Transverse colon (tissue), 4 donors: ENCODE measurements around the gene EID1. TPM values are rescaled to one million over a fixed set of nuclear protein-coding genes. Genes with fewer than 3 reads are reported as not detected.

Experiments
- DNase-seq: peaks from one replicate; pipeline ENCODE4 v3.0.0-alpha.2; 2019
- H3K27ac ChIP-seq, 4 donors: fragments of 200-600 bp; sonication (generic); 2 replicates each; pipeline ENCODE4 v1.5.1; 2016 to 2018; ENCODE audit warnings: inconsistent platforms in 4 of 4
- H3K27me3 ChIP-seq: fragments of 200-600 bp; sonication (generic); 2 replicates; pipeline ENCODE4 v1.5.1; 2017; ENCODE audit warnings: inconsistent platforms
- H3K36me3 ChIP-seq, 4 donors: fragments of 200-600 bp; sonication (generic); 2 replicates each; pipeline ENCODE4 v1.5.1; 2017 to 2019; ENCODE audit warnings: inconsistent platforms in 4 of 4
- H3K4me1 ChIP-seq, 4 donors: fragments of 200-600 bp; sonication (generic); 2 replicates each; pipeline ENCODE4 v1.5.1; 2017 to 2020; ENCODE audit warnings: inconsistent platforms in 4 of 4
- H3K4me3 ChIP-seq, 4 donors: fragments of 200-600 bp; sonication (generic); 1 replicate in 1 of 4; 2 replicates in 3 of 4; pipeline versions ENCODE4 v1.5.1 to v1.6.1; 2017 to 2019; ENCODE audit warnings: inconsistent platforms in 4 of 4
- H3K9me3 ChIP-seq, 2 donors: fragments of 200-600 bp; sonication (generic); 2 replicates each; pipeline ENCODE4 v1.5.1; 2017 to 2019; ENCODE audit warnings: inconsistent platforms in 2 of 2
- EP300 ChIP-seq: sonication (generic); formaldehyde crosslinking; IDR thresholded peaks from one replicate; pipeline ENCODE4 v1.6.1; 2017; ENCODE audit warnings: antibody characterized with exemption, low read depth
- POLR2A ChIP-seq: fragments of 450-650 bp; IDR thresholded peaks from one replicate; pipeline ENCODE4 v1.6.1; 2016; ENCODE audit warnings: antibody characterized with exemption, mild to moderate bottlenecking, moderate library complexity
- POLR2AphosphoS5 ChIP-seq, 3 donors: sonication (generic); formaldehyde crosslinking; IDR thresholded peaks; one replicate each; pipeline ENCODE4 v1.6.1; 2016; ENCODE audit warnings: antibody characterized with exemption in 3 of 3
- WGBS, 2 donors: methylation state at CpG; one replicate each; pipeline ENCODE4 v1.1.5; 2018; ENCODE audit warnings: low coverage in 1 of 2; 5-methylcytosine and 5-hydroxymethylcytosine counted together
- in situ Hi-C, 4 donors: fragments of 200-750 bp; cut with MboI; loops; one replicate each; pipeline versions ENCODE4 v1.15.0 to v1.15.1; 2017; ENCODE audit warnings: low sequenced_read_pairs in 3 of 4, low pct_ligation_motif_present in 1 of 4, low pct_unique_long_range_greater_than_20kb in 1 of 4
- intact Hi-C: fragments of 100-400 bp; cut with DNase I; formaldehyde crosslinking; loops from one replicate; pipeline ENCODE4 v1.15.1; 2023; ENCODE audit warnings: low total_unique reads
- total RNA-seq, 4 donors: library from RNA; depleted of rRNA; stranded (reverse); fragments of >200 nt; gene quantifications; one replicate each; pipeline ENCODE4 v1.1.0, GENCODE V29; 2016
- TF ChIP-seq, protein P1 (sequence below), 5 experiments: fragments of 200-600 bp in 3 of 5; fragments of 450-650 bp in 2 of 5; sonication (generic) in 3 of 5; IDR thresholded peaks; 1 replicate in 2 of 5; 2 replicates in 3 of 5; pipeline ENCODE4 v1.5.1; 2016 to 2017; ENCODE audit warnings: antibody characterized with exemption in 5 of 5, inconsistent platforms in 3 of 5, mild to moderate bottlenecking in 2 of 5, moderate library complexity in 1 of 5

The EID1 gene
- total RNA-seq, 4 donors from 2014 or later, result 44.5 to 136 (median 101) TPM

DNA sequence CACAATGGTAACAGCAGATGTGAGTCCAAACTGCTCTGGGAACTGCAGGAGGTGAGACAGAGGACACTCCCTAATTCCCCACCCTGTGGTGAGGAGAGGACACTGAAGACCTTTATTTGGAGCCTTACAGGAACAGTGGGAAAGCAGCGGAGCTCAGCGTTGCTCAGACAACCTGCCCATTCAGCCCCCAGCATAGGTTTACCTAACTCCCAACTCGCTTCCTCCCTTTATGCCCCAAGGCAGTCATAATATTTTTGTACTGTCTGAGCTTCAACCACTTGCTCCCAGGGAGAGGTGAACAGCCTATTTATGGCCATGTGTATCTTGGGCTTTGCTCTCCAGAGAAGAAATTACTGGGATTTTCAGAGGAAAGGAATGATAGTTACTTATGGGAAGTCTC lies 51.7 kb downstream of the EID1 start:
- TF ChIP-seq EP300, result no peak
- no peak for TF ChIP-seq POLR2A
- no peak for TF ChIP-seq POLR2AphosphoS5 (IDR thresholded peaks at IDR 0.05)
- TF ChIP-seq, protein P1, sequence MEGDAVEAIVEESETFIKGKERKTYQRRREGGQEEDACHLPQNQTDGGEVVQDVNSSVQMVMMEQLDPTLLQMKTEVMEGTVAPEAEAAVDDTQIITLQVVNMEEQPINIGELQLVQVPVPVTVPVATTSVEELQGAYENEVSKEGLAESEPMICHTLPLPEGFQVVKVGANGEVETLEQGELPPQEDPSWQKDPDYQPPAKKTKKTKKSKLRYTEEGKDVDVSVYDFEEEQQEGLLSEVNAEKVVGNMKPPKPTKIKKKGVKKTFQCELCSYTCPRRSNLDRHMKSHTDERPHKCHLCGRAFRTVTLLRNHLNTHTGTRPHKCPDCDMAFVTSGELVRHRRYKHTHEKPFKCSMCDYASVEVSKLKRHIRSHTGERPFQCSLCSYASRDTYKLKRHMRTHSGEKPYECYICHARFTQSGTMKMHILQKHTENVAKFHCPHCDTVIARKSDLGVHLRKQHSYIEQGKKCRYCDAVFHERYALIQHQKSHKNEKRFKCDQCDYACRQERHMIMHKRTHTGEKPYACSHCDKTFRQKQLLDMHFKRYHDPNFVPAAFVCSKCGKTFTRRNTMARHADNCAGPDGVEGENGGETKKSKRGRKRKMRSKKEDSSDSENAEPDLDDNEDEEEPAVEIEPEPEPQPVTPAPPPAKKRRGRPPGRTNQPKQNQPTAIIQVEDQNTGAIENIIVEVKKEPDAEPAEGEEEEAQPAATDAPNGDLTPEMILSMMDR (IDR thresholded peaks at IDR 0.05), result no peak
- peaks cover 0 to 4% (median 0%) of the 10 kb centered on the region in 4 donors for H3K4me1 ChIP-seq
- no peak overlapping the region for H3K27ac ChIP-seq
- no peaks in the 10 kb centered on the region for H3K9me3 ChIP-seq
- WGBS, 2 donors, result 72 to 82% methylated on average over 2 to 3 of the region's 3 CpGs
- DNase-seq, result no peak
- in situ Hi-C loops, result no loop called here
- H3K4me3 ChIP-seq, result no peak overlapping the region
- intact Hi-C loops, result no loop called here
- no peaks in the 10 kb centered on the region for H3K27me3 ChIP-seq
- H3K36me3 ChIP-seq, result no peaks in the 10 kb centered on the region

Other genes with a start within 250 kb of the EID1 start
- 100 to 1,000 TPM in 1 of 4 donors, 10 to 100 TPM in 3; 17.6 to 106 (median 31.2) TPM for gene FBN1, start 232.4 kb upstream of the EID1 start, total RNA-seq
- 10 to 100 TPM in 1 of 4 donors, 1 to 10 TPM in 3; 3.4 to 16.7 (median 9.8) TPM for gene CEP152, start 67.1 kb upstream of the EID1 start, total RNA-seq
- under 1 TPM in 2 of 4 donors, not detected in 2; 0.48 to 0.96 TPM for gene SHC4, start 85.8 kb downstream of the EID1 start, total RNA-seq
- gene SECISBP2L, start 168.3 kb downstream of the EID1 start, total RNA-seq, result 10 to 100 TPM; 27.7 to 63.2 (median 33.2) TPM